ENCODE data around the gene STAC2.

Gene STAC2

GRCh38 chr17:39223907-39224777, 1.6 kb downstream of the STAC2 start:
- DNase-seq (ENCODE audit: low read depth, low spot score), result no peak
- Histone ChIP-seq H3K9ac (ENCODE audit: insufficient read length, low read depth) (peak overlapping the region; percentile 45), H3K4me3 (ENCODE audit: insufficient read length, low read depth) (peak overlapping the region; percentile 60), H3K9me3 (ENCODE audit: insufficient read depth, low read length) (no peaks in the 10 kb centered on the region), H3K4me1 (ENCODE audit: insufficient read depth, insufficient read length) (peaks cover 21% of the 10 kb centered on the region), H3K36me3 (ENCODE audit: insufficient read depth, insufficient read length, low read length) (no peaks in the 10 kb centered on the region), H3K27me3 (ENCODE audit: insufficient read depth, insufficient read length) (peaks cover 48% of the 10 kb centered on the region)
- TF ChIP-seq YY1 (IDR thresholded peaks at IDR 0.05; ENCODE audit: insufficient read depth, insufficient read length) (no peak), SUZ12 (IDR thresholded peaks at IDR 0.05; ENCODE audit: extremely low read depth, insufficient read depth, insufficient read length) (peak; percentile 85), ZNF274 (IDR thresholded peaks at IDR 0.05; ENCODE audit: low read depth, low read length) (no peak)

GRCh38 chr17:39222866-39223834, 2.6 kb downstream of the STAC2 start:
- peaks cover 21% of the 10 kb centered on the region for H3K4me1 ChIP-seq (ENCODE audit: insufficient read depth, insufficient read length)
- no peaks in the 10 kb centered on the region for H3K9me3 ChIP-seq (ENCODE audit: insufficient read depth, low read length)
- no peak overlapping the region for H3K9ac ChIP-seq (ENCODE audit: insufficient read length, low read depth)
- no peak overlapping the region for H3K4me3 ChIP-seq (ENCODE audit: insufficient read length, low read depth)
- TF ChIP-seq SUZ12 (IDR thresholded peaks at IDR 0.05; ENCODE audit: extremely low read depth, insufficient read depth, insufficient read length), result no peak
- H3K27me3 ChIP-seq (ENCODE audit: insufficient read depth, insufficient read length), result peaks cover 48% of the 10 kb centered on the region
- no peaks in the 10 kb centered on the region for H3K36me3 ChIP-seq (ENCODE audit: insufficient read depth, insufficient read length, low read length)
- DNase-seq (ENCODE audit: low read depth, low spot score), result no peak

GRCh38 chr17:39222151-39222550, 3.6 kb downstream of the STAC2 start:
- Histone ChIP-seq H3K4me1 (ENCODE audit: insufficient read depth, insufficient read length) (peaks cover 24% of the 10 kb centered on the region), H3K9ac (ENCODE audit: insufficient read length, low read depth) (no peak overlapping the region), H3K36me3 (ENCODE audit: insufficient read depth, insufficient read length, low read length) (no peaks in the 10 kb centered on the region), H3K9me3 (ENCODE audit: insufficient read depth, low read length) (no peaks in the 10 kb centered on the region), H3K4me3 (ENCODE audit: insufficient read length, low read depth) (no peak overlapping the region), H3K27me3 (ENCODE audit: insufficient read depth, insufficient read length) (peaks cover 48% of the 10 kb centered on the region)
- TF ChIP-seq SUZ12 (IDR thresholded peaks at IDR 0.05; ENCODE audit: extremely low read depth, insufficient read depth, insufficient read length) (no peak), ZNF274 (IDR thresholded peaks at IDR 0.05; ENCODE audit: low read depth, low read length) (no peak), YY1 (IDR thresholded peaks at IDR 0.05; ENCODE audit: insufficient read depth, insufficient read length) (no peak)
- no peak for DNase-seq (ENCODE audit: low read depth, low spot score)

- H3K36me3 ChIP-seq (ENCODE audit: insufficient read depth, insufficient read length, low read length), result no peaks in the 10 kb centered on the region
- no peak for TF ChIP-seq ZNF274 (IDR thresholded peaks at IDR 0.05; ENCODE audit: low read depth, low read length)
- TF ChIP-seq YY1 (IDR thresholded peaks at IDR 0.05; ENCODE audit: insufficient read depth, insufficient read length), result no peak
- no peak for TF ChIP-seq SUZ12 (IDR thresholded peaks at IDR 0.05; ENCODE audit: extremely low read depth, insufficient read depth, insufficient read length)
- no peak for DNase-seq (ENCODE audit: low read depth, low spot score)
- no peak overlapping the region for H3K4me3 ChIP-seq (ENCODE audit: insufficient read length, low read depth)
- H3K27me3 ChIP-seq (ENCODE audit: insufficient read depth, insufficient read length), result peaks cover 45% of the 10 kb centered on the region
- peaks cover 24% of the 10 kb centered on the region for H3K4me1 ChIP-seq (ENCODE audit: insufficient read depth, insufficient read length)
- no peak overlapping the region for H3K9ac ChIP-seq (ENCODE audit: insufficient read length, low read depth)
- H3K9me3 ChIP-seq (ENCODE audit: insufficient read depth, low read length), result no peaks in the 10 kb centered on the region
Observed at GRCh38 chr17:39221572-39221971, 4.2 kb downstream of the STAC2 start.

GRCh38 chr17:39219647-39220154, 6.0 kb downstream of the STAC2 start:
- DNase-seq (ENCODE audit: low read depth, low spot score), result no peak
- peaks cover 29% of the 10 kb centered on the region for H3K27me3 ChIP-seq (ENCODE audit: insufficient read depth, insufficient read length)
- no peak for TF ChIP-seq ZNF274 (IDR thresholded peaks at IDR 0.05; ENCODE audit: low read depth, low read length)
- TF ChIP-seq YY1 (IDR thresholded peaks at IDR 0.05; ENCODE audit: insufficient read depth, insufficient read length), result no peak
- no peak for TF ChIP-seq SUZ12 (IDR thresholded peaks at IDR 0.05; ENCODE audit: extremely low read depth, insufficient read depth, insufficient read length)

GRCh38 chr17:39218906-39219305, 6.8 kb downstream of the STAC2 start:
- no peak overlapping the region for H3K4me3 ChIP-seq (ENCODE audit: insufficient read length, low read depth)
- no peak for DNase-seq (ENCODE audit: low read depth, low spot score)
- no peaks in the 10 kb centered on the region for H3K36me3 ChIP-seq (ENCODE audit: insufficient read depth, insufficient read length, low read length)
- no peaks in the 10 kb centered on the region for H3K9me3 ChIP-seq (ENCODE audit: insufficient read depth, low read length)
- peaks cover 21% of the 10 kb centered on the region for H3K27me3 ChIP-seq (ENCODE audit: insufficient read depth, insufficient read length)
- no peak overlapping the region for H3K9ac ChIP-seq (ENCODE audit: insufficient read length, low read depth)
- TF ChIP-seq ZNF274 (IDR thresholded peaks at IDR 0.05; ENCODE audit: low read depth, low read length) (no peak), YY1 (IDR thresholded peaks at IDR 0.05; ENCODE audit: insufficient read depth, insufficient read length) (no peak), SUZ12 (IDR thresholded peaks at IDR 0.05; ENCODE audit: extremely low read depth, insufficient read depth, insufficient read length) (no peak)
- peaks cover 22% of the 10 kb centered on the region for H3K4me1 ChIP-seq (ENCODE audit: insufficient read depth, insufficient read length)

More at GRCh38 chr17:39219647-39220154, 6.0 kb downstream of the STAC2 start:
- H3K4me3 ChIP-seq (ENCODE audit: insufficient read length, low read depth), result no peak overlapping the region
- H3K36me3 ChIP-seq (ENCODE audit: insufficient read depth, insufficient read length, low read length), result no peaks in the 10 kb centered on the region
- H3K4me1 ChIP-seq (ENCODE audit: insufficient read depth, insufficient read length), result peaks cover 20% of the 10 kb centered on the region
- no peak overlapping the region for H3K9ac ChIP-seq (ENCODE audit: insufficient read length, low read depth)
- H3K9me3 ChIP-seq (ENCODE audit: insufficient read depth, low read length), result no peaks in the 10 kb centered on the region

Data from NT2/D1 (cell line).